NCI-H510A (cell line): ENCODE measurements around the gene ZMIZ1.
"Not testable (repeated sequence)": the region's sequence is repeated elsewhere in the genome, so short reads cannot be mapped to it uniquely, and the experiment has no call there.

ENCODE experiments used
- DNase-seq: peaks from one replicate; lab custom pipeline; 2025; lab: John Stamatoyannopoulos, UW

ZMIZ1 gene

DNA sequence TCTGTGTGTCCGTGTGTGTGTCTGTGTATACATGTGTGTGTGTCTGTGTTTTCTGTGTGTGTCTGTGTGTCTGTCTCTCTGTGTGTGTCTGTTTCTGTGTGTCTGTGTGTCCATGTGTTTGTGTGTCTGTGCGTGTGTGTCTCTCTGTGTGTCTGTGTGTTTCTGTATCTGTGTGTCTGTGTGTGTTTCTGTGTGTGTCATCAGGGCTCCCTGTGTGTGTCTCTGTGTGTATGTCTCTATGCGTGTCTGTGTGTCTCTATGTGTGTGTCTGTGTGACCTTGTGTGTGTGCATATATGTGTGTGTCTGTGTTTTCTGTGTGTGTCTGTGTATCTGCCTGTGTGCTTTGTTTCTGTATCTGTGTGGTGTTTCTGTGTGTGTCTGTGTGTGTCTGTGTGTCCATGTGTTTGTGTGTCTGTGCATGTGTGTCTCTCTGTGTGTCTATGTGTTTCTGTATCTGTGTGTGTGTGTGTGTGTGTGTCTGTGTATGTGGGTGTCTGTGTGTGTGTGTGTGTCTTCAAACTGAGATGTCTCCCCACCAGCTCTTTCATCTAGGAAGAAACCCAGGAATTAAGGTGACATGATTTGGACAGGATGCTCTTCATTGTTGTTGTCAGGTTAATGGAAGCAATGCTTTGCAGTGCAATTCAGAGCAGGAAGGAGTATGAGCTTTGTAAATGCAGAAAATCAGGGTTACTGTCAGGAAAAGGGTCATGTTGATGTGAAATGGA is 257.8 kb downstream of the ZMIZ1 start:
- no peak for DNase-seq

DNA sequence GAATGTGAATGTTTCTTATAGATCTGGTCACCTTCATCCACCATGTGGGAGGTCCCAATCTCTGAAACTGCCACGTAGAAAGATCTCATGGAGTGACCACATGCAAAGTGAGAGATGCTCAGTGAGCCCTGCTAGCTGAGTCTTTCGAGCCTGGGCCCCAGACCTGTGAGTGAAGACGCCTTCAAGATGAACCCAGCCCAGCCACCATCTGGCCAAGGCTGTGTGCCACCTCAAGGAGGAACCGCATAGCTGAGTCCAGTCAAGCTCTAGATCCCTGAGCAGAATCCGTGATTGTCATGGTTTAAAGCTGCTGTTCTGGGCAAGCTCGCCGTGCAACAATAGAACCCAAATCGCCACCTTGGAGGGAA is 258.3 kb downstream of the ZMIZ1 start:
- DNase-seq, result no peak

DNA sequence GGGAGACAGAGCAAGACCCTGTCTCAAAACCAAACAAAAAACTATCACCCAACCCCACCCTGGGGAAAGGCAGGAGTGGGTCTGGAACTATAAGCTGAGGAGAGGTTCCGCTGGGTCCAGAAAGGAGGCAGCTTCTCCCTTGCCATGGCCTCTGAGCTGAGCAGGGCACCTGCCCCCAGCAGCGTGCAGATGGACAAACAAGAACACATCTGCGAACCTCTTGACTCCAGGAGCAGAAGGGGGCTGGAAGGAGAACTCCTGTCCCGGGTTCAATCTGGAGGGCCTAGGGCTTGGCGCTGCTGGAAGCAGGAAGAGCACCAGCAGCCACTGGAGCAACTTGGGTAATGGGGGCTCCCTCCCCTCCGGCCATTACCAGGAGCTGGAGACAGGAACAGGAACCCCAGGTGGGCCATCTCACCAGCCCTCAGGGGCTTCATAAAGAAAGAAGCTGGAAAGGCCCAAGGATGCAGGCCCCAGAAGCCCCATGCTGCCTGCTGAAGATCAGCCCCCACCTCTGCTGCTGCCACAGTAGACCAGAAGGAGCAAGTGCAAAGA is 259.5 kb downstream of the ZMIZ1 start:
- no peak for DNase-seq

DNA sequence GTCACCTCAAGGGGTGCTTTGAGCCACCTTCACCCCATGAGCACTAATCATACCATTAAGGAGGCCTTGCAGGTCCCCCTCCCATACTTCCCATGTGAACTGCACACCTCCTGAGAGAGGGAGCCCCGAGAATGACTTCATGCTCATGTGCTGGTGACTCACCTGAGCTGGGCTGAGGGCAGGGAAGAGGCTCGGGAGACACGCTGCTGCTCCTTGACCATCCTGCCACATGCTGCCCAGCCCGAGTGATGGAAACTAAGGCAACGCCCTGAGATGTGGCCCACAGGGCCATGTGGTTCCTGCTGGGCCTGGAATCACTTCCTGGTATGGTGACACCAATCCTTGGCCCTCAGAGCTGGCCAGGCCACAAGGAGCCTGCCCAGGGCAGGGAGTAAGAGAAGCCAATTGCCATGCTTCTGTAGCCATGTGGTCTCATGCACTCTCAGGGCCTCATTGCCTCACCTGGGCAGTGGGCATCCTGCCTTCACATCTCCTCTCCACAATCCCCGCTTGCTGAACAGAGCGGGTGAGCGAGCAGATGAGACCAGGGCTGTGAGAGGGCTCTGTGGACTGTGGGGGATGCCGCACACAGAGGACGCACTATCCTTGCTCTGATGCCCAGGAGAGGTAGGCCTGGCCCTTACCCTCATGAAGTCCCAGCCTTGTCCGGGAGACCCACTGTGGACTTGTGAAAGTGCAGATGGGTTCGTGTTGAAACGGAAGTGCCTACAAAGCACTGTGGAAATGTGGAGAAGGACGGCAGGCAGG is 260.2 kb downstream of the ZMIZ1 start:
- DNase-seq, result no peak

DNA sequence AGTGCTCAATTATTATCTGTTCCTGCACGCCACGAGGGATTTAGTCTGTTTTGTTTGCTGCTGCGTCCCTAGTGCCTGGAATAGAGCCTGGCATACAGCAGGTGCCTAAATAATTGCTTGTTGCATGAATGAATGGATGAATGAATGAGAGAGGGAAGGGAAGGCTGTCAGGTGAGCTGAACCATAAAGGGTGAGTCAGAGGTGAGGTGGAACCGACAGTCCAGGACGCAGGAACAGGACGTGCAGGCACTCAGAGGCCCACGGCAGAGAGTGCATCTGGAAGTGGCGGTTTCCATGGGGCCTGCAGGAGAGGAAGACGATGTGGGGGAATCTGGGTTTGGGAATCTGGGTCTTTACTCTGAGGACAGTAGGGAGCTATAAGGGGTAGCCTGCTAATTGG is 260.8 kb downstream of the ZMIZ1 start:
- no peak for DNase-seq

DNA sequence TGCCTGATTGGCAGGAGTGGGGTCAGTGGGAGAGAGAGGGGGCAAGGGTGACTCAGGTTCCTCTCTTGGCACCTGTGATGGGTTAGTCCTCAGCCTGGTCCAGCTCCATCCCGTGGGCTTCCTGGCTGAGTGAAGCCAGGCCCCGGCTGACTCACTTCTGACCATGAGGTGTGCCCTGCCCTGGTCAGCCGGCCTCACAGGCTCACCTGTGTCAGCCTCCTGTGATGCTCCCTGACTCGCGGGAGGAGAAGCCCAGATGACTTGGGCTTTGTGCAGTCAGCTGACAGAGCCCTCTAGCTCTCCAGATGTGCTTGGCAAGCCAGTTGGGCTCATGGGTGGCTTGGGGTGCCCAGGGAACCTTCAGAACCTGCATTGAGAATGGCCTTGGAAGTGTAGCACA is 262.5 kb downstream of the ZMIZ1 start:
- no peak for DNase-seq

DNA sequence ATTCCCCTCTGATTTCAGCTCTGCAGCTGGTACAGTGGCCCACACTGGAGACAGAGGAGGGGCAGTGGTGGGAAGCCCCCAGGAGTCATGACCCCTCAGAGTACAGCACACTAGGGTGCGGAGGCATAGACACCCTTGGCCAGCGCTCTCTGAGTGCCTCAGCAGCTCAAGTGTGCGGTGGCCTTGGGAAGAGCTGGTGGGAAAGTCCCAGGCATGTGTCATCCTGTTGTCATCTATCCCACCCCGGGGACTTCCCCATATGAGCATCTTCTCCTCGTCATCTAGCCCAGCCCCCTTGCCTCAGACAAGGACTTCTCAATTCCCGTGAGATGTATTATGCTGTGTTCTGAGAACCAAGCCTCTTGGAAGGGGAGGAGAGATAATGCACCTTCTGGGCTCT is 262.9 kb downstream of the ZMIZ1 start:
- DNase-seq, result no peak

DNA sequence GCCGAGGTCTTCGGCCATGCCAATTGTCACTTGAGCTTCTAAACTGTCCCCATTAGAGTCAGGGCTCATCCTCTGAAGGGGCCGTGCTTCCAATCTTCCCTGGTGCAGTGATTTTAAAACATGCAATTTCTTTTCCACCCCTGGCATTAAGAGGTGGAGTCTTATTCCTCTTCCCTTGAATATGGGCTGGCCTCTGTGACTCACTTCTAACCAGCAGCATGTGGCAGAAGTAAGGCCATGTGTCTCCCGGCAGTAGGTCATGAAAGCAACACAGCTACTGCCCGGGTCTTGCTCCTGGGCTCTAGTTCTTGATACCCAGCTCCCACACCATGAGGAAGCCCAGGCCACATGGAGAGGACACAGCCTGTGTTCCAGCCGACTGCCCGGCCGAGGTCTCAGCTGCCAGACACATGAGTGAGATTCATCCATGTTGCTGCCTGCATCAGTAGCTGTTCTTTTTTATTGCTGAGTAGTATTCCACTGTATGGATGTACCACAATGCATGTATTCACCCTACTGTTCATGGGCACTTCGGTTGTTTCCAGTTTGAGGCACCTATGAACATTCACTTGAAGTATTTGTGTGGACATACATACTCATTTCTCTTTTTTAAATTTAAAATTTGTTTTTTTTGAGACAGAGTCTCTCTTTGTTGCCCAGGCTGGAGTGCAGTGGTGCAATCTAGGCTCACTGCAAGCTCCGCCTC is 264.0 kb downstream of the ZMIZ1 start:
- DNase-seq, result not testable (repeated sequence)

DNA sequence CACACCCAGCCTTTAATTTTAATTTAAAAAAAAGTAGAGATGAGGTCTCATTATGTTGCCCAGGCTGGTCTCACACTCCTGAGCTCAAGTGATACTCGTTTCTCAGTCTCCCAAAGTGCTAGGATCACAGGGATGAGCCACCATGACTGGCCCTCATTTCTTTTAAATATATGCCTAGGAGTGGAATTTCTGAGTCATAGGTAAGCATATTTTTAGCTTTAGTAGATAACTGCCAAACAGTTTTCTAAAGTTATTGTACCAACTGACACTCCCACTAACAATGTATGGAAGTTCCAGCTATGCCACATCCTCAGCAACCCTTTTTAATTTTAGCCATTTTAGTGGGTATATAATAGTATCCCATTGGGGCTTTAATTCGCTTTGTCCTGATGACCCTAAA is 264.7 kb downstream of the ZMIZ1 start:
- no peak for DNase-seq

DNA sequence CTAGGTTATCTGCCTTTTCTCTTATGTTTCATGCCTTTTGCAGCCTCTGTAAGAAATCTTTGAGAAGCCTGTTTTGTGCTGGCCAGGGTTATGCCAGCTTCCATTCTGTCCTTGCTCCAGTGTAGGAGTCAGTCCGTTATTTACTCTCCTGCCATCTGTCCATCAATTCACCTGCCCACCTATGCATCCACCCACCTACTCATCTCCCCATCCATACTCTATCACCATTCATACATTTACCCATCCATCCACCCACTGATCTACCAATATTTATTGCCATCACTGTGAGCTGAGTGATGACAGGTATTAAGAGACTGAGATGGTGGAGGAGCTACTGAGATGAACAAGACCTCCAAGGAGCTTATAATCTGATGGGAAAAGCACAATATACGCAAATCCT is 265.8 kb downstream of the ZMIZ1 start:
- no peak for DNase-seq

DNA sequence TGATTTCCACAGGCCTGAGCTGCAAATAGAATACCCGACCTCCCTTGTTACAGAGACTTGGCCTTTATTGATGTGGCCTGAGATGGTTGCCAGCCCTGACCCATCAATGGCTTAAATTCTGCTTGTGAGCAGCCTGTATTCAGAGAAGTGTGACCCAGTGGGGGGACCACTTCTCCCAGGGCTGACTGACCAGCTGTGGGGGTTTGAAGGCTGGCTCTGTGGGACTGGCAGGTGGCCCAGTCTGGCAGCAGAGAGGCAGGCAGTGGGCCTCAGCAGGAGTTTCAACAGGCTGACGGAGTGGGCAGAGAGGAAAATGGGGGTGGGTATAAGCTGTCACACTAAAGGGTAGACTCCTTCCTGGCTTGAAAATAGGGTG is 266.3 kb downstream of the ZMIZ1 start:
- DNase-seq, result no peak

DNA sequence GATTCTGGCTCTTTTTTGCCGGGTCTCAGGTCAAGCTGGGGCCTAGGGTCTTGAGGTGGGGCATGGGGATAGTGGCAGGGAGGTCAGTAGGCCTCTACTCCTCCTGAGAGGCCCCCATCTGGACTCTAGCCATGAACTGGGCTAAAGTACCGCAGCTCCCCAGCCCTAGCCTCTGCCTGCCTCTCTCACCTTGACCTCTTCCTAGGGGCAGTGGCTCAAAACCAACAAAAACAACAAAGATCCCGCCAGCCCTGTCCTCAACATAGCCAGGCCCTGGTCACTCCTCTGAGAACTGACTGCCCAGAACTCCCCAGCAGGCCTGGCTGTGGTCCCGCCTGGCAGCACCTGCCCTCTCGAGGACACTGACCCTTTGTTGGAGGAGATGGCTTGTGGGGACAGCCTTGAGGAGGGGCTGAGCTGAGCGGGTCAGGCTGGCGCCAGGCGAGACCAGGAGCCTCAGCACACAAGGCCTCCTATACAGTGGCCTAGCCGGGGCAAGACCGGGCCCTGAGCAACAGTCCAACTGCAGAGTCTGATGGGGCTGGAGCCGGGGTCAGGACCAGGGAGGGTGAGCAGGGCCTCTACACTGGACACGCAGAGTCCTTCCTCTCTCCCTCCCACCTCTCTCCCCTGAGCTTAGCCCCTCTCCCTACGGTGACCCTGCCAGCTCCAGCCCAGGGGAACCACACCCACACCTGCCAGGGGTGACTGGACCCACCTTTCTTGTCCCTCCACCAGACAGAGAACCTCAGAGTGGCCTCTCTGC is 266.9 kb downstream of the ZMIZ1 start:
- no peak for DNase-seq

DNA sequence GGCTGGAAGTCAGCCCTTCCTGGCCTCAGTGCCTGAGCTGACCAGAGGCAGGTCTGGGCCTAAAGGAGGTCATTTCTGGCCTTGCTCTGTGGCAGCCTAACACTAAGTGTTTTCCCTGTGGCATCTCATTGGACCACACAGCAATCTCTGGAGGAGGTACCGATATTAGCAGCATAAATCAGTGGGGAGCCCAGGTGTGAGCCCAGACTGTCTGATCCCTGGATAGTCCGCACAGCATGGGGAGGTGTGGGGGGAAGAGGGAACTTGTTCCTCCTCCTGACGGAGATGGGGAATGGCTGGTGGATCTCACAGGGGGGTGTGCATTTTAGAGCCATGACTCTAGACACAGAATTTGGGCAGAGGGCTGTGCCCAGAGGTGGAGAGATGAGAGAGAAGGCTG is 267.5 kb downstream of the ZMIZ1 start:
- no peak for DNase-seq

DNA sequence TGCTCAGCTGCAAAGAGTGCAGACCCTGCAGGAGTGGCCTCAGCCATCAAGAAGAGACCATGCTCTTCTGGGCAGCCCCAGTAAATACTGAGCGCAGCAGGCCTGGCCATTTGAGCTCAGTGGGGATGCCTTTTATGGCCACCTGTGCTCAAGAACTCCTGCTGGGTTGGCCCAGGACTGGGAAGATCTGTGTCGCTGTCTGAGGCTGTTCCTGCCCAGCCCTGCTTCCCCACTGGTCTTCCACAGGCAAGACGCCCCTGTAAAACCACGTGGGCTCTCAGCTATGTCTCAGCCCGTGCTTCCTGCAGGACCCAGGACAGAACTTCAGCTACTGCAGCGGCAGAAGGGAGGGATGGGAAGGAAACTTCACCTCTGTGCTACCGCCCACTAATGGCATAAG is 268.0 kb downstream of the ZMIZ1 start:
- no peak for DNase-seq

DNA sequence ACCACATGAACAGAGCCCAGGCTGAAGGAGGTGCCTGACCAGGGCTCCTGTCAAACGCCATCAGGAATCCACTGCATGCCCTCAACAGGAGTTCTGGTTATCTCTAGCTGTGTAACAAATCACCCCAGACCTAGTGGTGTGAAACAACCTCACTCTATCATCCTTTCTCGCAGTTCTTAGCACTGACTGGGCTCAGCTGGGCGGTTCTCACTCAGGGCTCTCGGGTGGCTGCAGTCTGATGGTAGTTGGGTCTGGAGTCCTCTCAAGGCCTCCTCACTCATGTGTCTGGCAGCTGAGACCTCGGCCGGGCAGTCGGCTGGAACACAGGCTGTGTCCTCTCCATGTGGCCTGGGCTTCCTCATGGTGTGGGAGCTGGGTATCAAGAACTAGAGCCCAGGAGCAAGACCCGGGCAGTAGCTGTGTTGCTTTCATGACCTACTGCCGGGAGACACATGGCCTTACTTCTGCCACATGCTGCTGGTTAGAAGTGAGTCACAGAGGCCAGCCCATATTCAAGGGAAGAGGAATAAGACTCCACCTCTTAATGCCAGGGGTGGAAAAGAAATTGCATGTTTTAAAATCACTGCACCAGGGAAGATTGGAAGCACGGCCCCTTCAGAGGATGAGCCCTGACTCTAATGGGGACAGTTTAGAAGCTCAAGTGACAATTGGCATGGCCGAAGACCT is 269.2 kb downstream of the ZMIZ1 start:
- DNase-seq, result not testable (repeated sequence)

DNA sequence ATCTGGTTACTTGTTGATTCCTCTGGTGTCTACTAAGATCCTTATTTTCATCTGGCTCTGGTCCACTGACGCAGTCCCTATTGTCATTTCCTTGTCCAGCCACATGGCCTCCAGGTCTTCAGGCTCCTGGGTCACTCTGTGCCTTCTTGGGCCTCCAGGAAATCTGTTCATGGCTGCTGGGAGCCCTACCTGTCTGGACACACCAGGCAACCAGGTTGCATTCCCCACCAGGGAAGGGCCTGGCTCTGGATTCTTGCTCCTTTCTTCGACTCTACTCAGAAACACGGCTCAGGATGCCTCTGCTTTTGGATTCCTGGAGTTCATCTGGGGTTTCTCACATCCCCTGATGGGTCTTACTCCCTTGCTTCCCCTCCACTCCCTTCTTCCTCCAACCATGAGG is 270.5 kb downstream of the ZMIZ1 start:
- no peak for DNase-seq

DNA sequence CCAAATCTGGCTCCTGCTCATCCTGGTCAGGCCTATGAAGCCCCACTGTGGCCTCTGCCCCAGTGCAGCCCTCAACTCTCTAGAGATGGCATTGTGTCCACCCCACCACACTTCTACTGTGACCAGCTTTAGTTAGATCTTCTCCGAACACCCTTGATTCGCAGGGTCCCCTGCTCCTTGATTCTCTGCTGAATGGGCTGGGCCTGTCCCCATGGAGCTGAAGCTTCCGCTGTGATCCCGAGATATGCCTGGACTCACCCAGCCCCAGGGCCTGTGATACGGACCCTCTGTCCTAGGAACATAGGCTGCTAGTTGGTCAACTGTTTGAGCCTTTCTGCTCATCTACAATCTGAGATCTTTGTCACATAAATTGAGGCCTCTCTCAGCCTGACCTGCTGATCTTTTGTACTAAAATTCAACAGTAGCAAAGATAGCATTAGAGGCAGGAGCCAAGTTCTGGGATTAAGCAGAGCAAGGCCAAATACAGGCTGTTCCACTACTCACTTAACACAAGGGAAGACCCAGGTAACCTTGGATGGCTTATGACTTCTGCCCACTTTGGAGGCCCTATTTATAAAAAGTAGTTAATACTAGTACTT is 272.0 kb downstream of the ZMIZ1 start:
- DNase-seq, result no peak

DNA sequence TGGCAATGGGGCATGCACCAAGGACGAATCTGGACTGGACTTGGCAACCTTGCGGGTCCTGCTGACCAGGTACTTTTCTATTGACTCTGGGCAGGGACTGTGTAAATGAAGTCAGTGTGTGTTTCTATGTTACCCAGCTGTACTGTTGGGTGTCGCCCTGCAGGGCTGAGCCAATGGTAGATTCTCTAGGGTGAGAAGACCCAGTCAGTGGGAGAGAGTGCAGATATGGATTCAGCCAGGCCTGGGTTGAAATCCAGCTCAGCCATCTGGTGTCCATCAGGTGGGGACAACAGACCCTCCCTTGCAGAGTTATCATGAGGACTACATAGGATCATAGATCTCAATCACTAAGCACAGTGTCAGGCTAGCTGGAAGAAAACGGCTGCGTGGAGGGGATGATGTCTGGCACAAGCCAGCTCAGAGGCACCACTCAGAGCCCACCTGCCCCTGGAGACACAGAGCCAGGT is 273.6 kb downstream of the ZMIZ1 start:
- DNase-seq, result no peak

DNA sequence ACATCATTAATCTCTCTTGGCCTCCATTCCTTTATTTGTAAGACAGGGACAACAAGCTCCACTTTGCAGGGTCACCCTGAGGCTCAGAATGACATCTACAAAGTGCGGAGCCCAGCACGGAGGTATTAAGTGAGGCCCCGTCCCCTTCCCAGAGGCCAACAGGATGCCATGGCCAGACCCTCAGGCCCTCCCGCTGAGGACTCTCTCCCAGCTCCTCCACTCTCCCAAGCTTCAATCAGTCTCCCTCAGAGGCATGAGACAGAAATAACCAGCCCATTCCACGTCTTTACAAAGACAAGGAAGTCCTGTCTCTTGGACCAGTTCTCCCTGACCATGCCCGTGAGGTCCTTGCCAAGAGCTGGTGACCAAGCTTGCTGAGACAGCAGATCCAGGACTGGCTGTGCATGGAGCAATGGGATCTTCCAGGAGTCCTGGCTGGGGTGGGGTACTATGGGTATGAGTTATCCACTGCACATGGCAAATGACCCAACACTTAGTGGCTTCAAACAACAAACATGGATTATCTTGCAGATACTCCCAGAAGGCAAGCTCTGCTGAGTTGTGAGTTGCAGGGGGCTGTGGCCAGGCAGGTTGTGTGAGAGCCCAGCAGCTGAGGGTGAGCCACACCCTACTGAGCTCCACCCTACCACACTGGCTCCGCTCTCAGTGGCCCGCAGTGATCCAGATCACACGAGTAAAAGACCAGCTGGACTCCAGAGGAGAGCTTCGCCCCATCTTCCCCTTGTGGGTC is 274.2 kb downstream of the ZMIZ1 start:
- no peak for DNase-seq

DNA sequence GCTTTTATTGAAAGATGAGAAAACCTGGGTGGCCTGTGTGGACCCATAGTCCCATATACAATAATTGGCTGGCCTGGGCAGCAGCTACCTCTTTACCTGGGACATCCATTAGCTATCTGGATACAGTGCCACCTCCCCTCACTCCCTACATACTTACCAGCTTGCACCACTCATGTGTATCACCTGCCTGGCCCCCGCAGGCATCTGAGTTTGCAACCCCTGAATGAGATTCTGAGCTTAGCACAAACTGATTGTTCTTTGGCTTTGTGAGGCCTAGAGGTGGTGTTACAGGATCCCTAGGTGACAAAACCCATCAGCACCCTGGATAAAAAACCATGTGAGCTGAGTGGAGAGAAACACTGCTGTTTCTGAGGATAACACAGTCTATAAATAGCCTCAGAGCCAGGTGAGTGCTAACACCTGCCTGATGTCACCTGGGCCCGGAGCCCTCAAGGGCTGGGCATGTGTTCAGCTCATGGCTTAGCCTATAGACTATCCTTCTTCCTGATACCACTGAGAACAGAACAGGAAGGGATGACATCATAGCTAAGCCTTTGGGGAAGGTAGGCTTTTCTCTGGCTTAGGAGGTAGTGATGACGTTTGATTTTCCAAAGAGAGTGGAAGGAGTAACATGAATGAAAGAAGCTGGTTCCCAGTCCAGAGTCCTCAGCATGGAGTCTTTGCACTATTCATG is 275.9 kb downstream of the ZMIZ1 start:
- DNase-seq, result peak; percentile 91
